ENCODE results near the gene GPX7.

Gene GPX7

DNA sequence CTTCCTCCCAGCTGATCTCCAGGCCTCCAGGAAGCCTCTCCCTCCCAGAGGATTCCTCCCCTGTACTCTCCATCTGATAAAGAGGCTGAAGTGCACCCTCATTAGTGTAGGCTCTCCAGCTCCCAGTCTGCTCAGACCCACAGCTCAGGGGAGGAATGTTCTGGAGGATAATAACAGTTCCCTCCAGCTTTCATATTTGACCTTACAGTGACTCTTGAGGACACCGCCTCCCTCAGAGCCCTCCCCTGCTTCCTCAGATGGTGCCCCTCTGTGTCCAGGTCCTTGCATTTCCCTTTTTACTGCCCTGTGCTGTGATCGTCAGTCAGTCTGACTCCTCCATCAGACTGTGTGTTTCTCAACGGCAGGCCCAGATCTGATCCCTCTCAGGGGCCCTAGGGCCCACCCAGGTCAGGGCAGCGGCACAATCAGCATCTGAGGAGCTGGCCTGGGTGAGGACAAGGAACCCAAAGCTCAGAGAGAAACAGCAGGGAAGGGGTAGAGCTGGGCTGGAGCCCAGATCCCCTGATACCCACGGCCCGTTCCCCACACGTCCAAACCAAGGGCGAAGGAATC, 29.7 kb downstream of the GPX7 start:
- FAIRE-seq = no peak

DNA sequence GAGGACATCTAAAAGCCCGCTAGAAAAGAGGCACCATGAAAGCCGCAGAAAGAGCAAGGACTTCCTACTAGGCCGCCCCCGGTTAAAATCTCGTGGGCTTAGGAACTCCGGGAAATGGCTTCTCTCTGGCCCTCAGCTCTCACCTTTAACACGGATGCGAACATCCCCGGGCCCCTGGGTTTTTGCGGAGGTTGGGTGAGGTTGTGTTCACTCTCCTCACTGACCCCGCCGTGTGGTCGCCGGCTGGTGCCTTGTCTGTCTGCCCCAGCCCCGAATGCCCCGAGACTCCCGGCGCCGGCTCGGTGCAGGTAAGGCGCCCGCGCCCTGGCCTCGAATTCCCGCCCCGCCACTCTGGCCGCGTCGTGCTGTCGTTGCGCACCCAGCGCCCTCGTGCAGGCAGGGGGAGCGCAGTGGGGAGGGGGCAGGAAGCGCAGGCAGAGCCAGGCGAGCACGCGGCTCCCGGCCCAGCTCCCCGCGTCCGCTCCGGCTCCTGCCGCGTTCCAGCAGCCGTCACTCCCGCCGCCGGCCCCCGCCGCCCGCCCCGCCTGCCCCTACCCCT, 30.6 kb downstream of the GPX7 start, which contains the start of gene SHISAL2A:
SHISAL2A (plus strand) TSS at position 437 of the 559 bp plus-strand sequence. CDS start 326 bp downstream, outside the sequence.
- FAIRE-seq = no peak

- FAIRE-seq = no peak
Observed at GRCh38 chr1:52633291-52633754, 31.2 kb downstream of the GPX7 start.

DNA sequence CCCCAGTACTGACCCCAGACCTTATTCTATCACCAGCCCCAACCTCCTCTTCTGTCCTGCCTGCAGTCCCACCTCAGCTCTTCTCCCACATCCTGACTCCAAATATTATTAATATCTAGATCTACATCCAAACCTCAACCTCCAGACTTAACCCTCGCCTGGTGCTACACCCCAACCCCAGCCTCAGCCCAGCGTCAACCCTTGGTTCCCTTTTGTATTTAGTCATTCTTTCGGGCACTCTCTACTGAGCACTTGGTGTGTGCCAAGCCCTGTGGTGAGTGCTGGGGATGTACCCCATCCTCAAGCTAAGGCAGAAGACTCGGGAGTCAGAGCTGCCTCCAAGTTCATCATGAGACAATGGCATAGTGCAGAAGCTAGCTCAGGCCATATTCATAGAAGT, 31.9 kb downstream of the GPX7 start:
- FAIRE-seq = no peak

GRCh38 chr1:52635321-52636089, 33.3 kb downstream of the GPX7 start:
- no peak for FAIRE-seq

- FAIRE-seq = no peak
Observed at GRCh38 chr1:52636721-52637695, 34.8 kb downstream of the GPX7 start.

DNA sequence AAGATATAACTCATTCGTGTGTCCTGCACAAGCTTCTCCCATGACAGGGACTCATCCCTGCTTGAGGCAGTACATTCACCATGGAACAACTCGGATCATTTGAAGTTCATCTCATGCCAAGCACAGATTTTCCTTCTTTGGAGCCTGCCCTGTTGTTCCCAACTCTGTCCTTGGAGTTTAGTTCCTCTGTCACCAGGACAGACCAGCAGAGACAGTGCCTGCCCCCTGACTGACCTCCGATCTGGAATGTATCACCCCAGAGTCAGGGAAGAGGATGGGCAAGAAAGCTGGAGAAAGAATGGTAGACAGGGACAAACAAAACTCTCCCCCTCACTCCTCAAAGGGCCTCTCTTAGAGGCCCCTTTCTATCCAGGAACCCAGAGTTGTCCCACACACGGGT, 35.8 kb downstream of the GPX7 start:
- no peak for FAIRE-seq

DNA sequence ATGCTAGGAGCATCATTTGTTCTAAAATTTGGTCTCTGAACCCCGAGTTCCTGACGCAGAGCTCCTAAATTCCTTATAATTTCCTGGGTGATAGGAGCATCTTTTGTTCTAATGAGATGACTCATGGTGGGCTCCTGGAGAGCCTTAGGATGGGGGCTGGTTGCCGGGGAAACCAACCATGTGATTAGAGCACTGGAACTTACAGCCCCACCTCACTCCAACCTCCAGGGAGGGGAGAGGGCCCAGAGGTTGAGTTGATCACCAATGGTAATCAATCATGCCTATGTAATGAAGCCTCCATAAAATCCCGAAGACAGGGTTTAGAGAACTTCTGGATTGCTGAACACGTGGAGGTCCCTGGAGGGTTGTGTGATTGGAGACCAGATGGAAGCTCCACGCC, 38.5 kb downstream of the GPX7 start:
- no peak for FAIRE-seq

DNA sequence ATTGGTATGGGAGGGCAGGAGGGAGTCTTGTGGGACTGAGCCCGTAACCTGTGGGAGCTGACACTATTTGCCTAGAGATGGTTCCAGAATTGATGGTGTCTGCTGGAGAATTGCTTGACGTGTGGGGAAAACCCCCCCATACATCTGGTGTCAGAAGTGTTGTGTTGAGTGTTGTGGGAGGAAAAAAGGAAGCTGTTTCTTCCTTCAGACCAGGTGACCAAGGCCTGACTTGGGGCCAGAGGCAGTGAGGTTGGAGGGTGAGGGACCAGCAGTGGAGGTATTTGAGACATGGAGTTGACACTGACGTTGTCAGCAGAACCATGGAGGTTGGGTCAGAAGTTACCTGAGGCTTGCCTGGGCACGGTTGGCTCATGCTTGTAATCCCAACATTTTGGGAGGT, 39.1 kb downstream of the GPX7 start:
- FAIRE-seq = no peak

GRCh38 chr1:52645261-52645660, 43.1 kb downstream of the GPX7 start:
- FAIRE-seq = no peak

DNA sequence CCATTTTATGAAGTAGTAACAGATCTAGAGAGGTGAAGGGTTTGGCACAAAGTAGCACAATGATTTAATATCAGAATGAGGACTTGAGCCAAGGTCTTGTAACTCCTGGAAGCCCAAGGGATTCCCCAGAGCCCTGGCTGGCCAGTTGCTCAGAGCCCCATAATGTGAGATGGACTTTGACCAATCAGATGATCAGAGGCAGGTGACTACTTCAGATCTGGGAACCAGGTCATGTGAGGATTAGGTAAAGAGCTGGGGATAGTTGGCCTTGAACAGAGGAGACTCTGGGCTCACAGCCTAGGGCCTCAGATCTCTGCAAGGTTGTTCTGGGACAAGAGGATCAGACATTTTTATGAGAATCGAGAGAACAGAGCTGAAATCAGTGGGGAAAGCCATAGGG, 49.7 kb downstream of the GPX7 start:
- no peak for FAIRE-seq

DNA sequence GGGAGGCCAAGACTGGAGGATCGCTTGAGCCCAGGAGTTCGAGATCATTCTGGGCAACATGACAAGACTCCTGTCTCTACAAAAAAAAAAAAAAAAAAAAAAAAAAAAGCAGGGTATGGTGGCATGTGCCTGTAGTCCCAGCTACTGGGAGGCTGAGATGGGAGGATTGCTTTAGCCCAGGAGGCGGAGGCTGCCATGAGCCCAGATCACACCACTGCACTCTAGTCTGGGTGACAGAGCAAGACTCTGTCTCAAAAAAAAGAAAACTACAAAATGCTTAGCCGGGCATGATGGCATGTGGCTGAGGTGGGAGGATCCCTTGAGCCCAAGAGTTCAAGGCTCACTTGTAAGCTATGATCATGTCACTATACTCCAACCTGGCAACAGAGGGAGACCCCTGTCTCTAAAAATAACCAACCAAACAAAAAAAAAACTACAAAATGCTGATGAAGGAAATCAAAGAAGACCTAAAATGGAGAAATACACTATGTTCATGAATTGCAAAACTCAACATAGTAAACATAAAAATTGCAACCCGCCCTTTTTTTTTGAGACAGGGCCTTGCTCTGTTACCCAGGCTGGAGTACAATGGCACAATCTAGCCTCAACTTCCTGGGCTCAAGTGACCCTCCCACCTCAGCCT, 51.2 kb downstream of the GPX7 start:
- FAIRE-seq = no peak

DNA sequence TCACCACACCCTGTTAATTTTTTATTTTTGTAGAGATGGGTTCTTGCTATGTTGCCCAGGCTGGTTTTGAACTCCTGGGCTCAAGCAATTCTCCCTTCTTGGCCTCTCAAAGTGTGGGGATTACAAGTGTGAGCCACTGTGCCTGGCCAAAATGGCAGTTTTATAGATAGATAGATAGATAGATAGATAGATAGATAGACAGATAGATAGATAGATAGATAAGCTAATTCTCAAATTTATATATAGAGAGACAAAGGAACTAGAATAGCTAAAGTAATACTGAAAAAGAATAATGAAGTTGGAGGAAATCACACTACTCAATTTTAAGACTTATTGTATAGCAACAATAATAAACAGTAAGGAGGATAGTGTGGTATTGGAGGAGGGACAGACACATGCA, 51.9 kb downstream of the GPX7 start:
- no peak for FAIRE-seq

DNA sequence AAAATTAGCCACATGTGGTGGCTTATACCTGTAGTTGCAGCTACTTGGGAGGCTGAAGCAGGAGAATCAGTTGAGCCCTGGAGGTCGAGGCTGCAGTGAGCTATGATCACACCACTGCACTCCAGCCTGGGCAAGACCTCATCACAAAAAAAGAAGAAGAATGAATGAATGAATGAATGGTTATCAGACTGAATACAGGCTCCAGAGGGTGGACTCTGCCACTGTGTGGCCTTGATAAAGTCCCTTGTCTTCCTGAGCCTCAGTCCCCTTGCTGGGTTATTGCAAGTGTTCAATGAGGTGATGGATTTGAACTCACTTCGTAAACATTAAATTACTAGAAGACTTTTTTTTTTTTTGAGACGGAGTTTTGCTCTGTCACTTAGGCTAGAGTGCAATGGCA, 55.5 kb downstream of the GPX7 start:
- no peak for FAIRE-seq
